T-helper 1 cell (primary cell): ENCODE results near the gene SLC39A11.

Experiments used
- DNase-seq, 5 donors: peaks; one replicate each; pipeline ENCODE4 v3.0.0-alpha.2; 2012 to 2020

SLC39A11 gene

DNA sequence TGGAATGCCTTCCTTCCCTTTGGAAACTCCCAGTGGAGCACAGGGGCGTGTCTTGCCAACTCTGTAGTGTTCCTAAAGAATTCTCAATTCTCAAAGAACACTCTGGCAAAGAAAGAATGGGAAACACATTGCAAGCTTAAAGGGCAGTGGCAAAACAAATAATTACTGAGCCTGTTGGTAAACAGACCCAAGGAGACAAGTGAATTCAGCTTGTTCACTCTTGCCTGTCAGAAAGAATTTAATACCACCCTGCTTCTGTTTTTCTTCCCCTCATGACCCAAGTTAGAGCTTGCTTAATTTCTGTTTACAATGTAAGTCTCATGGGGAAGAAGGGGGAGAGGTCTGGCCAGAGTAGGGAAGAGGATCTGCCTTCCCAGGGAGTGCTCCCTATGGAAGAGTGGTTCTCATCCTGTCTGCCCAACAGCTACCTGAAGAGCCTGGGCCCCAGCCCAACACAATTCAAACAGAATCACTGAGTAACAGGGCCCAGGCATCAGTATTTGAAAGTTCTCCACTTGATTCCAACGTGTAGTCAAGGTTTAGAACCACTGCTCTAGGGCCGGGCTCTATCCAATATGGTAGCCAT, 386.0 kb downstream of the SLC39A11 start:
- DNase-seq = no peak

GRCh38 chr17:72705905-72706395, 386.5 kb downstream of the SLC39A11 start:
- DNase-seq = peak in 1 of 5 donors; percentile 72

DNA sequence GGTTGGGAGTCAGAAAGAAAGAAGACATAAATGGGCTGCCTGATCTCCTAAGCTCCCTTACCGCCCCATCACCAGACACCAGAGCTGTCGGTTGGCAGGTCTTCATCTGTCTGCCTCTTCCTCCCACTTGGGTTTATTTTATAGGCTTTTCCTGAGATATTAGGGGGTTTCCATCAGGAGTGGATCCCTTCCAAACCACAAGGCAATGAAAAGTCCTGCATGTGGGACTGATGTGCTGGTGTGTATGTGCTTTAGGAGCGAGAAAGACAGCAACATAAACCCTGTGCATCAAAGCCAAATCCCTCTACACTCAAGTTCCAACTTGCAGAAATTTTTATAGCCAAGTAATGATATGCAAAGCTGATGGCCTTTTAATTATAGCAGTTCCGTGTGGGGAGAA, 389.5 kb downstream of the SLC39A11 start:
- DNase-seq = no peak

DNA sequence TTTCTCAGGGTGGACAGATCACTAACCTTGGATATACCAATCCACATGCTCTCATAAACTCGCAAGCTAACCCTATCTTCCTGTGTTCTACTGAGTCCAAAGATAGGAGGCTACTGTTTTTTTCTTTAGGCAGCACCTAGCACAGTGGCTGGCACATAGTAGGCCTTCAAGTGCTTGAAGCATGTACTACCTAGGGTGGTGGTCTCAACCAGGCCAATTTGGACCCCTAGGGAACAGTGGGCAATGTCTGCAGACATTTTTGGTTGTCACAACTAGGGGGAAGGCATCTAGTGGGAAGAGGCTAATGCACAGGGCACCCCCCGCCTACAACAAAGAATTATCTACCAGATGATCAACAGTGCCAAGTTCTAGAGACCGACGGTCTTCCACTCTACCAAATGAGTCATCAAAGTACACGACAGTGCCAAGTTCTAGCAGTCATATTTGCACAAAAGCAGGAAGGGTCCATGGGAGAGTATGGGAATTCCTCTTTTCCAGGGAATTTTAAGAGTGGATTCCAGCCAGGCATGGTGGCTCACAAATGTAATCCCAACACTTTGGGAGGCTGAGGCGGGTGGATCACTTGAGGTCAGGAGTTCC, 390.3 kb downstream of the SLC39A11 start:
- DNase-seq = no peak

GRCh38 chr17:72700226-72700625, 392.3 kb downstream of the SLC39A11 start:
- no peak for DNase-seq

DNA sequence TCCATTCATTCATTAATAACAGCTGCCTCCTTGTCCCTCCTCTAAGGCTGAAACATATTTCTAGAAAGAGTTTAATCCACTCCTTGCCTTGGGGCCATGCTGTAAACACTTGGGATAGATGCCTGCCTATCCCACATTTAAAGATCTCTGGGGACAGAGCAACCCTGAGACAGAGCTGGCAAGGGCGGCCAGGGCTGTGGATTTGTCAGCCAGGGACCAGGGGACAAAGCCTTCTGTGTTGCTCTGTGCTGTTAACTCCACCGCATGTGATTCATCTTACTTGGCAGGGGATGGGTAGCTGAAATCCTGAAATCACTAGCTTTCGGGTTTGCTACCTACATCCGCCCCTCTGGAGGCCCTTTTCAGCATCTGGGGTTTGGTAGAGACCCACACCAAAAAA, 392.9 kb downstream of the SLC39A11 start:
- no peak for DNase-seq

DNA sequence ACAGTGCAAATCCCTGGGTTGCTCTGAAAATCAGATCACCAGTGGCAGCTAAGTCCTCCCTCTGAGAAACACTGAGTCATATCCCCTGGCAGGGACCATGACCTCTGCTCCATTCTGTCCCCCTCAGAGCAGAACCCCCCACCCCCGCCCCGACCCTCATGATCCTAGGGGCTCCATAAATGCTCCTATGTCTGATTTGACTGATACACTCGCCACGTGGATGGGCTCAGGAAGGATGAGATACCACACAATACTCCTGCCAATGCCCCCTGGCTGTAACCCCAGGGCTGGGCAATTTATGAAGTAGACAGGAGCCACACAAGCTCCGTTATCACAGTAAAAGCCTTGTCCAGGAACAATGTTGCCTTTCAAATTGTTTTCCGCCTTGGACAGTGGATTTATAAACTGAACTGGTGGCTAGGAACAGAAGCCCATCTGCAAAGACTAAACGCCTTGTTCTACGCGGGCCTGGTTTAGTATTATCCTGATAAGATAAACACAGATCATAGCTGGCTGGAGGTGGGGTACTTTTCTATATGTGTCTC, 394.8 kb downstream of the SLC39A11 start:
- no peak for DNase-seq

DNA sequence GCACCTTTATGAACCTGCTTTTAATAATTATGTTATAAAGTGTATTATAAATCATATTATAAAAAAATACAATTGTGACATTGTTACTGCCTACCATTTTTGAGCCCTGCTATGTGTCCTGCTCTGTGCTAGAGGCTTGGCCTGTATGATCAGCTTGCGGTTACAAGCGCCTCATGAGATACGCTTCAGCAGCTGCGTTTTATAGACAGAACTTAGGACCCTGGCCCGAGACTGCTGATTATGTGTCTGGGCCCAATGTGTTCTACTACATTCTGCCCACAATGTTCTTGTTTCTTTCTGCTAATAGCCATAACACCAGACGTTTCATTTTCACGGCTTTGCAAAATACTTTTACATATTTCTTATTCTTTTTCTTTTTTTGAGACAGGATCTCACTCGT, 395.8 kb downstream of the SLC39A11 start:
- no peak for DNase-seq

GRCh38 chr17:72696156-72696555, 396.3 kb downstream of the SLC39A11 start:
- DNase-seq = no peak

DNA sequence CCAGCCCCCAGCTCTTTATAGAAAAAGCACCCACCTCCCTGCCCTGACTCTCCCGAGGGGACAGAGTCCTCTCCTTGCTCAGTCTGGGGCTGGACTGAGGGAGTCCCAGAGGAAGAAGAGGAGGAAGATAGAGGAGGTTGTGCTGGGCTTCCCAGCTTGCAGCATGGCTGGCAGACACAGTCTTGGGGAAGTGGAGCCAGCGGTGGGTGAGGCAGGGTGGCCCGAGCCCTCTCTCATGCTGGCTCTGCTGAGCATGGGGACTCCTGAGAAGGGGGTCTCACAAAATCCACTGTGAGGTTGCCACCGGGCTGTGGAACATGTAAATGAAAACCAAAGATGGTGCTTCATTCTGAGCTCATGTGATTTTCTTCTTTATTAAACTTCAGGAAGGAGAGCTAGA, 398.5 kb downstream of the SLC39A11 start:
- no peak for DNase-seq

DNA sequence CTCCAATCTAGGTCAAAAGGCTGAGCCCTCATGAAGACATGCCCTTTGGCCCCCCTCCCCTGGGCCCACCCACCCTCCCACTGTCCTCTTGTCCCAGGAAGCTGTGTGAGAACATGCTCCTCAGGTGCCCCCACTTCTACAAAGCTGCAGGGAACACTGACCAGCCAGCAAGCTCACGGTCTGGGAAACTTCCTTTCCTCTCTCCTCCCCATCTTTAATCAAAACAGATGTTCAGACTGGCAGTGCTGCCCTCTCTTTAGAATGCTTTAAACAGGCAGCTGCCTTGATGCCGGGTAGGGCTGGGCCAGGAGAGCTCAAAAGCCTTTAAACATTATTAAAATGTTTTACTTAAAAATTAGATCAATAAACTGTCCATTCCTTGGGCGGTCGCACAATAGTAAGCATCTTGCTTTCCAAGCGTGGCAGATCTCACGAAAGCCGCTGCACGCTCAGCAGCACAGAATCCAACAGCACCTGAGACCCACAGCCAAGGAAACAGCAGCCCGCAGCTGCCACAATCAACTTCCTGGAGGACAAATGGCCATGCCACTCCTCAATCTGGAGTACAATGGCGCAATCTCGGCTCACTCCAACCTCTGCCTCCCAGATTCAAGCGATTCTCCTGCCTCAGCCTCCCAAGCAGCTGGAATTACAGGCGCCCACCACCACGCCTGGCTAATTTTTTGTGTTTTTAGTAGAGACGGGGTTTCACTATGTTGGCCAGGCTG, 399.2 kb downstream of the SLC39A11 start:
- DNase-seq = no peak

DNA sequence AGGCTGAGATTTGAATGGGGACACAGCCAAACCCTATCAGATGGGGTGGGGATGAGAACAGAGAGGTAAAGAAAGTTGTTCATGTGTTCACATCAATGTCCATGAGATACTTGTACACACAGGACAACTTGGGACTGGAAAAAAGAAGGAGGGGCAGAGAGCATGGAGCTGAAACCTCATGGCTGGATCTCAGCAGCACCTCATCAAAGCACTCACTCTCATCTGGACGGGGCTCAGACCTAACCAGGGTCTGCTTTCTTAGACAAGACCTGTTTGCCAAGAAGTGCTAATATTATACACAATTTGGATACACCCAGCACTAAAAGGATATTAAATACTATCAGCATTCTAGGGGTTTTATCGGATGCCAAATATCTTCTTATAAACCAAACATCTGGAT, 399.8 kb downstream of the SLC39A11 start:
- DNase-seq = no peak

GRCh38 chr17:72691586-72691985, 400.9 kb downstream of the SLC39A11 start:
- DNase-seq = no peak

GRCh38 chr17:72691017-72691416, 401.5 kb downstream of the SLC39A11 start:
- no peak for DNase-seq

GRCh38 chr17:72687886-72688285, 404.6 kb downstream of the SLC39A11 start:
- DNase-seq = no peak

- DNase-seq = no peak
These were observed 408.0 kb downstream of the SLC39A11 start for GRCh38 chr17:72684405-72685020.

- no peak for DNase-seq
These were observed 408.7 kb downstream of the SLC39A11 start for GRCh38 chr17:72683506-72684404.

DNA sequence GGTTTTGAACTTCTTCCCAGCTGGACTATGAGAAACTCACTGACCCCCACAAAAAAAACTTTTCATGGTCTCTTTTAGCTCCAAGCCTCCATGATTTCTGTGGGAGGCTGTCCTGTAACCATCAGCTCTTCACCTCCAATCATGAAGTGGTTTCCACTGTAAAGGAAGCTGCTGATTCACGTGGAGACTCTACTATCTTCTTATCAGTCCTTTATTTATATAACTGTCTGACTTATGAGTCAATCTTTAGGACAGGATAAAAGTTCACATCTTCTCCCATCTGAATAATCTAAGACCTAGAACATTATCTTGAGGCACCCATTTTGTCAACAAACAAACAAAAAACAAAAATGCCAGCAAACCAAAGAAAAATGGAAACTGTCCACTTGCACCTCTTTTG, 409.9 kb downstream of the SLC39A11 start:
- DNase-seq = no peak

- no peak for DNase-seq
These were observed 410.6 kb downstream of the SLC39A11 start for GRCh38 chr17:72681844-72682243.

DNA sequence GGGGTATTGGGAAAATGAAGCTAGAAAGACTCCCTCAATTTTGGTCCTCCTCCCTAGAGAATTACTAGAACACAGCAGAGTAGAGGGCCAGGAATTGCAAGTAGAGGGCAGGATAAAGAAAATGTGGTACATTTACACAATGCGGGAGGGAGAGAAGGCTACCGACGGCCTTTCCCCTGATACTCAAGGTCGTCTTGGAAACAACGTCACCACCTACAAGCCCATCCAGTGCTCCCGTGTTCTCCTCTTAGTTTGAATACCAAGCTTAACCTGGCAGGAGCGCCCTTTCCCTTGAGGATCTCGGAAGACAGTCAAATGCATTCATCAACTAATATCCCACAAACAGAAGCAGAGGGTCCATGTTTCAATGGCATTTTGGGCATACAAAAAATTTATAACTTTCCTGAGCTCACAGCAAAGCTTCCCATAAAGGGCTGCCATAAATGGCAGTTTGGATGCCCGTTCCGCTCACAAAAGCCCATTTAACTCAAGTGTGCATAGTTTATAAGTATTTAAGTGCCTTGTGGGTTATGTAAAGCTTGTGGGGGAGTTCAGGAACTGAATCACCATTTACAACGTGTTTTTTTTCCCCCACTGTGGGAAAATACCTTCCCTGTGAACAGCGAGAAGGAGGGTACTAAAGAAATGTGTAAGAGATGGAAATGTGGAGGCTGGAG, 414.6 kb downstream of the SLC39A11 start:
- no peak for DNase-seq

DNA sequence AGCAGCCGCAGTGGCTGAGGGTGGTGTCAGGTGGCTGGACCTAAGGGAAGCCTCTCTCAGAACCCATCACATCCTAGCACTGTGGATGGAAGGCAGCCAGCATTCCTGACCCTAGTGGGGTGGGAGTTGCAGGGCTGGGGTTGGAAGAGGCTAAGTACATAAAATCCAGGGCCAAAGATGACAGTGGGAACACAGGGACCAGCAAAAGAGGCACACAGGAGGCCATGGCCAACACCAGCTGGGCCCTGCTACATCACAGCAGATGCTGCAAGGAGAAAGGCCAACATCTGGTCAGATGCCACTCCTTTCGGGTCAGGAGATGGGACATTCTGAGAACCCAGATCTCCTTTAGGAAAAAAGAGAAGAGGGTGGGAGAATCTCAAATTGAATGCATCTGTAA, 415.4 kb downstream of the SLC39A11 start:
- no peak for DNase-seq

DNA sequence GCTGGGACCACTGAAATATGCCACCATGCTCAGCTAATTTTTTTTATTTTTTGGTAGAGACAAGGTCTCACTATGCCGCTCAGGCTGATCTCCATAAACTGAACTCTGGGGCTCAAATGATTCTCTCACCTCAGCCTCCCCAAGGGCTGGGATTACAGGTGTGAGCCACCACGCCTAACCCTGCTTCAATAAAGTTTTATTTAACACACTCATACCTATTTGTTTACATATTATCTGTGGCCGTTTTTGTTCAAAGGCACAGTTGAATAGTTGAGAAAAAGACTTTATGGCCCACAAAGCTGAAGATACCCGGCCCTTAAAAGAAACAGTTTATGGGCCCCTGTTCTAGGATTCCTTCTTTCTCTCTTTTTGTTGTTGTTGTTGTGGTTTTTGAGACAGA, 419.8 kb downstream of the SLC39A11 start:
- no peak for DNase-seq
